Panc1 (cell line): ENCODE data around the gene SGF29. TPM values are rescaled to one million over a fixed set of nuclear protein-coding genes. Genes with fewer than 3 reads are reported as not detected.

Source experiments
- ATAC-seq: fragments of 200-7000 bp; cut with Tn5 transposase; 2 replicates; pipeline ENCODE4 v1.9.1; 2020; ENCODE audit warnings: mild to moderate bottlenecking, moderate library complexity
- BruUV-seq: library from RNA; stranded (reverse); fragments of 400-500 nt; replicated peaks from 2 replicates; lab custom pipeline; 2021; lab: Mats Ljungman, UMichigan
- CTCF ChIA-PET: fragments of 300-600 bp; sonication (Branson Sonifier 250); formaldehyde crosslinking; loops from one replicate; lab custom pipeline; 2022; ENCODE audit warnings: antibody characterized with exemption; lab: Charles Lee
- POLR2A ChIA-PET: fragments of 300-600 bp; sonication (Branson Sonifier 250); formaldehyde crosslinking; loops from one replicate; lab custom pipeline; 2022; ENCODE audit warnings: antibody characterized with exemption; lab: Charles Lee
- DNase-seq: peaks from one replicate; pipeline ENCODE4 v3.0.0-alpha.2; 2010; ENCODE audit warnings: low read depth, low spot score
- H3K27ac ChIP-seq: 2 replicates; pipeline ENCODE4 v1.5.1; 2011; ENCODE audit warnings: mild to moderate bottlenecking, low read length, inconsistent platforms
- H3K27me3 ChIP-seq: fragments of 200-500 bp; sonication (Bioruptor generic); 2 replicates; pipeline ENCODE4 v1.6.0; 2014; ENCODE audit warnings: low read length, inconsistent platforms; ENCODE audit not compliant: control insufficient read depth, insufficient read depth
- H3K36me3 ChIP-seq: fragments of 200-500 bp; sonication (Bioruptor generic); 2 replicates; pipeline ENCODE4 v1.5.1; 2014; ENCODE audit warnings: inconsistent platforms, mild to moderate bottlenecking, low read length, moderate library complexity; ENCODE audit not compliant: control insufficient read depth, insufficient read depth
- H3K4me1 ChIP-seq: 2 replicates; pipeline ENCODE4 v1.5.1; 2011; ENCODE audit warnings: inconsistent platforms, mild to moderate bottlenecking, low read length, moderate library complexity; ENCODE audit not compliant: control insufficient read depth, insufficient read depth
- H3K4me3 ChIP-seq, 2 experiments: 2 replicates each; pipeline ENCODE4 v1.5.1; 2011 to 2012; ENCODE audit warnings: low read depth in 2 of 2, low read length in 2 of 2, mild to moderate bottlenecking in 2 of 2, inconsistent platforms in 1 of 2, moderate library complexity in 1 of 2
- H3K9me3 ChIP-seq: fragments of 200-500 bp; sonication (Bioruptor generic); 2 replicates; pipeline ENCODE4 v1.5.1; 2014; ENCODE audit warnings: low read depth, mild to moderate bottlenecking, inconsistent platforms, low read length, moderate library complexity; ENCODE audit not compliant: control insufficient read depth, insufficient read depth
- CTCF ChIP-seq: fragments of 450-650 bp; IDR thresholded peaks from 2 replicates; pipeline ENCODE4 v1.5.1; 2017; ENCODE audit warnings: mild to moderate bottlenecking
- POLR2AphosphoS5 ChIP-seq: IDR thresholded peaks from 2 replicates; pipeline ENCODE4 v1.6.1; 2012; ENCODE audit warnings: mild to moderate bottlenecking, low read depth, low read length, moderate library complexity
- REST ChIP-seq, 2 experiments: IDR thresholded peaks; 2 replicates each; pipeline ENCODE4 v1.6.1; 2011 to 2012; ENCODE audit warnings: low read depth in 2 of 2, control low read depth in 1 of 2, low read length in 1 of 2, mild to moderate bottlenecking in 1 of 2, moderate library complexity in 1 of 2; ENCODE audit not compliant: insufficient read depth in 1 of 2
- SIN3A ChIP-seq: IDR thresholded peaks from 2 replicates; pipeline ENCODE4 v1.6.1; 2012; ENCODE audit warnings: low read depth, mild to moderate bottlenecking, low read length, moderate library complexity, borderline replicate concordance; ENCODE audit not compliant: insufficient read depth
- TCF7L2 ChIP-seq: IDR thresholded peaks from 2 replicates; pipeline ENCODE4 v1.6.1; 2011; ENCODE audit warnings: mild to moderate bottlenecking, low read depth, low read length, inconsistent platforms
- in situ Hi-C: cut with HindIII; loops from 2 replicates; pipeline ENCODE4 v1.10.0; 2016; ENCODE audit warnings: low sequenced_read_pairs, low pct_unique_long_range_greater_than_20kb
- intact Hi-C: fragments of 100-400 bp; cut with micrococcal nuclease; formaldehyde crosslinking; loops from one replicate; pipeline ENCODE4 v1.10.0; 2022; ENCODE audit not compliant: unreplicated experiment
- total RNA-seq: library from RNA; stranded (reverse); gene quantifications from one replicate; pipeline ENCODE4 v1.2.1, GENCODE V29; 2021; ENCODE audit not compliant: unreplicated experiment

The SGF29 gene
- total RNA-seq, 1 experiment from 2014 or later = 29.5 TPM

GRCh38 chr16:28589069-28589468 lies 35.3 kb downstream of the SGF29 start:
- no TSS peak for BruUV-seq
- ATAC-seq (no peak), DNase-seq (no peak)
- intact Hi-C loops = no loop called here
- in situ Hi-C loops = no loop called here
- H3K9me3 ChIP-seq = no peaks in the 10 kb centered on the region
- H3K4me3 ChIP-seq = no peak overlapping the region
- H3K36me3 ChIP-seq = no peaks in the 10 kb centered on the region
- ChIA-PET CTCF (no interaction called here), POLR2A (no interaction called here)
- no peak overlapping the region for H3K27ac ChIP-seq
- H3K4me1 ChIP-seq = no peaks in the 10 kb centered on the region
- TF ChIP-seq SIN3A (no peak), TCF7L2 (no peak), POLR2AphosphoS5 (no peak), REST (IDR thresholded peaks at IDR 0.05; ENCODE audit: insufficient read depth in 1 of 2, low read depth in 2 of 2, low read length in 1 of 2) (no peak), CTCF (no peak)
- H3K27me3 ChIP-seq = no peaks in the 10 kb centered on the region

- TF ChIP-seq CTCF = no peak
- TF ChIP-seq REST (IDR thresholded peaks at IDR 0.05; ENCODE audit: insufficient read depth in 1 of 2, low read depth in 2 of 2, low read length in 1 of 2) = no peak
- no peak for TF ChIP-seq POLR2AphosphoS5
- TF ChIP-seq SIN3A = no peak
- no peak for TF ChIP-seq TCF7L2
- intact Hi-C loops (no loop called here), in situ Hi-C loops (no loop called here)
- no peaks in the 10 kb centered on the region for H3K9me3 ChIP-seq
- no peak overlapping the region for H3K4me3 ChIP-seq
- CTCF ChIA-PET = no interaction called here
- no peak for ATAC-seq
- H3K27me3 ChIP-seq = no peaks in the 10 kb centered on the region
- H3K36me3 ChIP-seq = no peaks in the 10 kb centered on the region
- no peaks in the 10 kb centered on the region for H3K4me1 ChIP-seq
- DNase-seq = no peak
- BruUV-seq = no TSS peak
- POLR2A ChIA-PET = no interaction called here
- no peak overlapping the region for H3K27ac ChIP-seq
These were observed 36.2 kb downstream of the SGF29 start for GRCh38 chr16:28589930-28590329.
